ENCODE results near the gene PSMD2. TPM values are rescaled to one million over a fixed set of nuclear protein-coding genes. Genes with fewer than 3 reads are reported as not detected.

PSMD2 gene
- total RNA-seq, 1 donor from 2014 or later, result 259 TPM

GRCh38 chr3:184299488-184300377 is 692 bp downstream of the PSMD2 start:
- peaks cover 41 to 49% (median 44%) of the 10 kb centered on the region in 3 donors for H3K36me3 ChIP-seq (ENCODE audit: control insufficient read depth in 3 of 3, insufficient read depth in 3 of 3, low read length in 3 of 3)
- H3K27me3 ChIP-seq (ENCODE audit: control insufficient read depth in 3 of 3, insufficient read depth in 3 of 3, low read length in 3 of 3), result no peaks in the 10 kb centered on the region
- H3K9me3 ChIP-seq (ENCODE audit: control insufficient read depth in 3 of 3, low read length in 3 of 3), result no peaks in the 10 kb centered on the region
- peak overlapping the region; percentile 69 for H3K27ac ChIP-seq (ENCODE audit: low read depth, low read length)
- H3K4me1 ChIP-seq (ENCODE audit: control insufficient read depth in 3 of 3, insufficient read depth in 3 of 3, low read length in 3 of 3), result peaks cover 9 to 20% (median 11%) of the 10 kb centered on the region in 3 donors
- peak overlapping the region; percentile 88 to 93 (median 88) for H3K9ac ChIP-seq (ENCODE audit: low read depth in 1 of 3, low read length in 3 of 3)
- peak overlapping the region; percentile 85 to 95 (median 93) for H3K4me3 ChIP-seq (ENCODE audit: low read length in 3 of 3)

- no peaks in the 10 kb centered on the region for H3K27me3 ChIP-seq (ENCODE audit: control insufficient read depth in 3 of 3, insufficient read depth in 3 of 3, low read length in 3 of 3)
- H3K36me3 ChIP-seq (ENCODE audit: control insufficient read depth in 3 of 3, insufficient read depth in 3 of 3, low read length in 3 of 3), result peaks cover 45 to 55% (median 47%) of the 10 kb centered on the region in 3 donors
- H3K27ac ChIP-seq (ENCODE audit: low read depth, low read length), result no peak overlapping the region
- H3K9me3 ChIP-seq (ENCODE audit: control insufficient read depth in 3 of 3, low read length in 3 of 3), result no peaks in the 10 kb centered on the region
- H3K4me3 ChIP-seq (ENCODE audit: low read length in 3 of 3), result peak overlapping the region; percentile 85 to 95 (median 93)
- peak overlapping the region; percentile 88 to 93 (median 88) for H3K9ac ChIP-seq (ENCODE audit: low read depth in 1 of 3, low read length in 3 of 3)
- H3K4me1 ChIP-seq (ENCODE audit: control insufficient read depth in 3 of 3, insufficient read depth in 3 of 3, low read length in 3 of 3), result peaks cover 9 to 20% (median 11%) of the 10 kb centered on the region in 3 donors
Measured at GRCh38 chr3:184300378-184300720, 1.3 kb downstream of the PSMD2 start.

- H3K4me1 ChIP-seq (ENCODE audit: control insufficient read depth in 3 of 3, insufficient read depth in 3 of 3, low read length in 3 of 3), result peaks cover 0 to 6% (median 2%) of the 10 kb centered on the region in 3 donors
Measured at GRCh38 chr3:184305577-184305976, 6.5 kb downstream of the PSMD2 start.

GRCh38 chr3:184306341-184306972 is 7.4 kb downstream of the PSMD2 start:
- Histone ChIP-seq H3K27ac (ENCODE audit: low read depth, low read length) (no peak overlapping the region), H3K4me1 (ENCODE audit: control insufficient read depth in 3 of 3, insufficient read depth in 3 of 3, low read length in 3 of 3) (peaks cover 0 to 4% (median 0%) of the 10 kb centered on the region in 3 donors), H3K4me3 (ENCODE audit: low read length in 3 of 3) (no peak overlapping the region), H3K9ac (ENCODE audit: low read depth in 1 of 3, low read length in 3 of 3) (no peak overlapping the region), H3K27me3 (ENCODE audit: control insufficient read depth in 3 of 3, insufficient read depth in 3 of 3, low read length in 3 of 3) (no peaks in the 10 kb centered on the region), H3K36me3 (ENCODE audit: control insufficient read depth in 3 of 3, insufficient read depth in 3 of 3, low read length in 3 of 3) (peaks cover 69 to 78% (median 71%) of the 10 kb centered on the region in 3 donors), H3K9me3 (ENCODE audit: control insufficient read depth in 3 of 3, low read length in 3 of 3) (no peaks in the 10 kb centered on the region)

More at GRCh38 chr3:184305577-184305976, 6.5 kb downstream of the PSMD2 start:
- no peak overlapping the region for H3K27ac ChIP-seq (ENCODE audit: low read depth, low read length)
- H3K4me3 ChIP-seq (ENCODE audit: low read length in 3 of 3), result no peak overlapping the region
- no peaks in the 10 kb centered on the region for H3K9me3 ChIP-seq (ENCODE audit: control insufficient read depth in 3 of 3, low read length in 3 of 3)
- peaks cover 76 to 85% (median 79%) of the 10 kb centered on the region in 3 donors for H3K36me3 ChIP-seq (ENCODE audit: control insufficient read depth in 3 of 3, insufficient read depth in 3 of 3, low read length in 3 of 3)
- no peaks in the 10 kb centered on the region for H3K27me3 ChIP-seq (ENCODE audit: control insufficient read depth in 3 of 3, insufficient read depth in 3 of 3, low read length in 3 of 3)
- H3K9ac ChIP-seq (ENCODE audit: low read depth in 1 of 3, low read length in 3 of 3), result no peak overlapping the region

GRCh38 chr3:184307915-184308314 is 8.9 kb downstream of the PSMD2 start:
- Histone ChIP-seq H3K27ac (ENCODE audit: low read depth, low read length) (no peak overlapping the region), H3K27me3 (ENCODE audit: control insufficient read depth in 3 of 3, insufficient read depth in 3 of 3, low read length in 3 of 3) (no peaks in the 10 kb centered on the region), H3K9me3 (ENCODE audit: control insufficient read depth in 3 of 3, low read length in 3 of 3) (no peaks in the 10 kb centered on the region), H3K9ac (ENCODE audit: low read depth in 1 of 3, low read length in 3 of 3) (no peak overlapping the region), H3K36me3 (ENCODE audit: control insufficient read depth in 3 of 3, insufficient read depth in 3 of 3, low read length in 3 of 3) (peaks cover 55 to 64% (median 56%) of the 10 kb centered on the region in 3 donors), H3K4me1 (ENCODE audit: control insufficient read depth in 3 of 3, insufficient read depth in 3 of 3, low read length in 3 of 3) (no peaks in the 10 kb centered on the region), H3K4me3 (ENCODE audit: low read length in 3 of 3) (no peak overlapping the region)

GRCh38 chr3:184308744-184309143 is 9.7 kb downstream of the PSMD2 start:
- peaks cover 47 to 55% (median 48%) of the 10 kb centered on the region in 3 donors for H3K36me3 ChIP-seq (ENCODE audit: control insufficient read depth in 3 of 3, insufficient read depth in 3 of 3, low read length in 3 of 3)

GRCh38 chr3:184311633-184312032 is 12.6 kb downstream of the PSMD2 start:
- peaks cover 26 to 27% (median 27%) of the 10 kb centered on the region in 3 donors for H3K36me3 ChIP-seq (ENCODE audit: control insufficient read depth in 3 of 3, insufficient read depth in 3 of 3, low read length in 3 of 3)
- H3K4me1 ChIP-seq (ENCODE audit: control insufficient read depth in 3 of 3, insufficient read depth in 3 of 3, low read length in 3 of 3), result peaks cover 12 to 13% (median 12%) of the 10 kb centered on the region in 3 donors
- no peaks in the 10 kb centered on the region for H3K27me3 ChIP-seq (ENCODE audit: control insufficient read depth in 3 of 3, insufficient read depth in 3 of 3, low read length in 3 of 3)
- H3K9ac ChIP-seq (ENCODE audit: low read depth in 1 of 3, low read length in 3 of 3), result no peak overlapping the region
- H3K4me3 ChIP-seq (ENCODE audit: low read length in 3 of 3), result no peak overlapping the region
- H3K27ac ChIP-seq (ENCODE audit: low read depth, low read length), result no peak overlapping the region
- no peaks in the 10 kb centered on the region for H3K9me3 ChIP-seq (ENCODE audit: control insufficient read depth in 3 of 3, low read length in 3 of 3)

More at GRCh38 chr3:184308744-184309143, 9.7 kb downstream of the PSMD2 start:
- H3K4me3 ChIP-seq (ENCODE audit: low read length in 3 of 3), result no peak overlapping the region
- no peaks in the 10 kb centered on the region for H3K9me3 ChIP-seq (ENCODE audit: control insufficient read depth in 3 of 3, low read length in 3 of 3)
- peaks cover 0 to 1% (median 0%) of the 10 kb centered on the region in 3 donors for H3K4me1 ChIP-seq (ENCODE audit: control insufficient read depth in 3 of 3, insufficient read depth in 3 of 3, low read length in 3 of 3)
- no peak overlapping the region for H3K27ac ChIP-seq (ENCODE audit: low read depth, low read length)
- no peak overlapping the region for H3K9ac ChIP-seq (ENCODE audit: low read depth in 1 of 3, low read length in 3 of 3)
- no peaks in the 10 kb centered on the region for H3K27me3 ChIP-seq (ENCODE audit: control insufficient read depth in 3 of 3, insufficient read depth in 3 of 3, low read length in 3 of 3)

GRCh38 chr3:184314363-184314699 is 15.3 kb downstream of the PSMD2 start, which contains the start of gene EIF4G1:
Gene EIF4G1, plus strand, starts transcription at chr3:184314606. Its CDS starts 1,191 bp downstream, at chr3:184315797.
- no peaks in the 10 kb centered on the region for H3K9me3 ChIP-seq (ENCODE audit: control insufficient read depth in 3 of 3, low read length in 3 of 3)
- no peaks in the 10 kb centered on the region for H3K27me3 ChIP-seq (ENCODE audit: control insufficient read depth in 3 of 3, insufficient read depth in 3 of 3, low read length in 3 of 3)

GRCh38 chr3:184314700-184315542 is 15.9 kb downstream of the PSMD2 start:
- Histone ChIP-seq H3K27ac (ENCODE audit: low read depth, low read length) (peak overlapping the region; percentile 97), H3K4me3 (ENCODE audit: low read length in 3 of 3) (peak overlapping the region; percentile 72 to 93 (median 88)), H3K36me3 (ENCODE audit: control insufficient read depth in 3 of 3, insufficient read depth in 3 of 3, low read length in 3 of 3) (peaks cover 0 to 19% (median 11%) of the 10 kb centered on the region in 3 donors), H3K27me3 (ENCODE audit: control insufficient read depth in 3 of 3, insufficient read depth in 3 of 3, low read length in 3 of 3) (no peaks in the 10 kb centered on the region), H3K4me1 (ENCODE audit: control insufficient read depth in 3 of 3, insufficient read depth in 3 of 3, low read length in 3 of 3) (peaks cover 40 to 45% (median 41%) of the 10 kb centered on the region in 3 donors), H3K9me3 (ENCODE audit: control insufficient read depth in 3 of 3, low read length in 3 of 3) (no peaks in the 10 kb centered on the region), H3K9ac (ENCODE audit: low read depth in 1 of 3, low read length in 3 of 3) (peak overlapping the region; percentile 82 to 96 (median 93))

More at GRCh38 chr3:184314363-184314699, 15.3 kb downstream of the PSMD2 start, which contains the start of gene EIF4G1:
- Histone ChIP-seq H3K36me3 (ENCODE audit: control insufficient read depth in 3 of 3, insufficient read depth in 3 of 3, low read length in 3 of 3) (peaks cover 0 to 19% (median 11%) of the 10 kb centered on the region in 3 donors), H3K9ac (ENCODE audit: low read depth in 1 of 3, low read length in 3 of 3) (peak within 1 kb of the TSS; percentile 82 to 96 (median 93)), H3K4me3 (ENCODE audit: low read length in 3 of 3) (peak within 1 kb of the TSS; percentile 72 to 93 (median 88)), H3K27ac (ENCODE audit: low read depth, low read length) (peak within 1 kb of the TSS; percentile 97), H3K4me1 (ENCODE audit: control insufficient read depth in 3 of 3, insufficient read depth in 3 of 3, low read length in 3 of 3) (peaks cover 34 to 39% (median 35%) of the 10 kb centered on the region in 3 donors)
